HepG2 (cell line): Measurements from ENCODE around the gene CCNB2. TPM values are rescaled to one million over a fixed set of nuclear protein-coding genes. Genes with fewer than 3 reads are reported as not detected.

Source experiments
- ATAC-seq: fragments of 200-7000 bp; cut with Tn5 transposase; 3 replicates; pipeline ENCODE4 v1.9.1; 2020; ENCODE audit warnings: mild to moderate bottlenecking, moderate library complexity
- BruUV-seq: library from RNA; stranded (reverse); fragments of 400-500 nt; replicated peaks from 2 replicates; lab custom pipeline; 2021; lab: Mats Ljungman, UMichigan
- CTCF ChIA-PET: fragments of 300-600 bp; formaldehyde crosslinking; extraction: SDS; loops from one replicate; lab custom pipeline; 2021; ENCODE audit warnings: low total read pairs, inconsistent platforms, low intra/inter-chr PET ratio; lab: Yijun Ruan, JAX
- POLR2A ChIA-PET: fragments of 350-600 bp; sonication (Branson Sonifier 250); formaldehyde crosslinking; loops from one replicate; lab custom pipeline; 2020; ENCODE audit warnings: antibody characterized with exemption, inconsistent platforms; lab: Yijun Ruan, JAX
- DNase-seq: peaks from one replicate; pipeline ENCODE4 v3.0.0-alpha.2; 2015; ENCODE audit warnings: low spot score
- FAIRE-seq: peaks from 3 replicates; lab custom pipeline; 2011; peaks lifted over from hg19 to GRCh38; lab: Jason Lieb, UNC
- H2AFZ ChIP-seq: one replicate; pipeline ENCODE4 v1.6.1; 2011; ENCODE audit warnings: low read length, inconsistent platforms
- H3K27ac ChIP-seq: fragments of 300-600 bp; 3 replicates; pipeline ENCODE4 v1.8.0; 2011; ENCODE audit warnings: mixed run types, mild to moderate bottlenecking, mixed read lengths, low read length, inconsistent platforms; ENCODE audit not compliant: insufficient read depth; ENCODE audit errors: extremely low read length
- H3K27me3 ChIP-seq, 2 experiments: fragments of 200-600 bp in 1 of 2; 2 replicates in 1 of 2; 3 replicates in 1 of 2; pipeline versions ENCODE4 v1.6.0 to v1.8.0; 2011; ENCODE audit warnings: low read length in 2 of 2, mild to moderate bottlenecking in 2 of 2, moderate library complexity in 2 of 2, inconsistent platforms in 1 of 2; ENCODE audit not compliant: insufficient read depth in 2 of 2, control insufficient read depth in 1 of 2
- H3K36me3 ChIP-seq, 2 experiments: fragments of 200-600 bp in 1 of 2; replicated peaks in 1 of 2; 2 replicates in 1 of 2; 3 replicates in 1 of 2; pipeline versions ENCODE4 v1.5.1 to v1.8.0; 2011; ENCODE audit warnings: low read length in 2 of 2, inconsistent platforms in 1 of 2; ENCODE audit not compliant: insufficient read depth in 2 of 2, control insufficient read depth in 1 of 2
- H3K4me1 ChIP-seq: 2 replicates; pipeline ENCODE4 v1.5.1; 2012; ENCODE audit warnings: low read length, inconsistent platforms; ENCODE audit not compliant: insufficient read depth
- H3K4me2 ChIP-seq: 2 replicates; pipeline ENCODE4 v1.6.0; 2011; ENCODE audit warnings: low read depth, low read length, inconsistent platforms
- H3K4me3 ChIP-seq, 3 experiments: fragments of 200-600 bp in 1 of 3; sonication (generic), shearing (Covaris generic) in 1 of 3; replicated peaks in 1 of 3; 2 replicates each; pipeline ENCODE4 v1.5.1; 2011 to 2016; ENCODE audit warnings: low read length in 3 of 3, inconsistent platforms in 2 of 3, low read depth in 2 of 3, mild to moderate bottlenecking in 2 of 3, control low read depth in 1 of 3, mixed read lengths in 1 of 3; ENCODE audit not compliant: insufficient read depth in 1 of 3
- H3K79me2 ChIP-seq: one replicate; pipeline ENCODE4 v1.6.1; 2011; ENCODE audit warnings: low read length, inconsistent platforms; ENCODE audit not compliant: insufficient read depth
- H3K9ac ChIP-seq: 2 replicates; pipeline ENCODE4 v1.6.0; 2011; ENCODE audit warnings: mild to moderate bottlenecking, low read depth, low read length, inconsistent platforms; ENCODE audit not compliant: insufficient read depth
- H3K9me3 ChIP-seq: 2 replicates; pipeline ENCODE4 v1.5.1; 2012; ENCODE audit warnings: mild to moderate bottlenecking, low read length
- H4K20me1 ChIP-seq: 2 replicates; pipeline ENCODE4 v1.6.0; 2011; ENCODE audit warnings: inconsistent platforms, mild to moderate bottlenecking, low read length, moderate library complexity; ENCODE audit not compliant: insufficient read depth
- BORCS8-MEF2B ChIP-seq: sonication (generic); formaldehyde crosslinking; IDR thresholded peaks from 2 replicates; pipeline ENCODE4 v1.8.0; 2022; ENCODE audit warnings: mild to moderate bottlenecking, missing genetic modification reagents
- CBX1 ChIP-seq: IDR thresholded peaks from one replicate; pipeline ENCODE4 v1.6.1; 2016; ENCODE audit warnings: antibody characterized with exemption, low read depth
- CCDC6 ChIP-seq: sonication (generic); formaldehyde crosslinking; IDR thresholded peaks from 2 replicates; pipeline ENCODE4 v1.8.1; 2022; ENCODE audit warnings: mild to moderate bottlenecking, missing genetic modification reagents, moderate library complexity
- CREB3 ChIP-seq: sonication (generic); formaldehyde crosslinking; IDR thresholded peaks from 2 replicates; pipeline ENCODE4 v1.5.0; 2020; ENCODE audit warnings: missing genetic modification reagents
- HMGXB3 ChIP-seq: sonication (generic); formaldehyde crosslinking; IDR thresholded peaks from 2 replicates; pipeline ENCODE4 v1.4.0; 2020; ENCODE audit warnings: missing genetic modification reagents, borderline replicate concordance
- KMT2B ChIP-seq: IDR thresholded peaks from 2 replicates; pipeline ENCODE4 v1.6.1; 2016; ENCODE audit warnings: missing genetic modification reagents, missing compliant biosample characterization
- NR0B2 ChIP-seq: sonication (generic); formaldehyde crosslinking; IDR thresholded peaks from 2 replicates; pipeline ENCODE4 v1.4.0; 2020; ENCODE audit warnings: mild to moderate bottlenecking, missing genetic modification reagents
- NR2C2 ChIP-seq: sonication (generic); formaldehyde crosslinking; IDR thresholded peaks from 2 replicates; pipeline ENCODE4 v1.4.0; 2020; ENCODE audit warnings: missing genetic modification reagents, mild to moderate bottlenecking, moderate library complexity, borderline replicate concordance
- PTBP1 ChIP-seq: fragments of 200-400 bp; formaldehyde crosslinking; IDR thresholded peaks from 2 replicates; pipeline ENCODE4 v1.6.1; 2018; ENCODE audit warnings: low read length, low read depth; ENCODE audit not compliant: poor library complexity, severe bottlenecking
- RAD21 ChIP-seq: fragments of 450-650 bp; formaldehyde crosslinking; IDR thresholded peaks from 2 replicates; pipeline ENCODE4 v1.5.0; 2020; ENCODE audit warnings: mild to moderate bottlenecking
- SUZ12 ChIP-seq: fragments of 150-350 bp; IDR thresholded peaks from 2 replicates; pipeline ENCODE4 v1.6.1; 2014; ENCODE audit warnings: low read depth, low read length
- TFDP1 ChIP-seq: IDR thresholded peaks from 2 replicates; pipeline ENCODE4 v1.6.1; 2016; ENCODE audit warnings: missing compliant biosample characterization, missing genetic modification reagents, borderline replicate concordance
- WGBS: methylation state at CpG from one replicate; pipeline ENCODE4 v1.1.6; 2017; ENCODE audit warnings: low lambda C conversion rate; 5-methylcytosine and 5-hydroxymethylcytosine counted together
- in situ Hi-C: cut with HindIII; loops from 2 replicates; pipeline ENCODE4 v1.10.0; 2017; ENCODE audit warnings: low pct_unique_long_range_greater_than_20kb; ENCODE audit not compliant: extremely low pct_ligation_motif_present
- intact Hi-C: fragments of 100-400 bp; cut with micrococcal nuclease; formaldehyde crosslinking; loops from one replicate; pipeline ENCODE4 v1.10.0; 2022; ENCODE audit not compliant: unreplicated experiment
- polyA plus RNA-seq, 8 experiments: library from polyadenylated mRNA; depleted of rRNA in 3 of 8; stranded (reverse) in 7 of 8; unstranded in 1 of 8; fragments of >200 nt; fragmentation: Illumina TruSeq in 4 of 8; extraction: Trizol in 4 of 8; gene quantifications; 2 replicates each; pipeline versions ENCODE4 v1.2.1 to v1.2.3, GENCODE V29; 2011 to 2016; ENCODE audit warnings: low read depth in 4 of 8, missing spikeins in 1 of 8, mixed read lengths in 1 of 8; ENCODE audit not compliant: insufficient read depth in 1 of 8
- total RNA-seq, 5 experiments: library from RNA; depleted of rRNA; stranded (reverse); fragments of >200 nt; fragmentation: Illumina TruSeq; extraction: Trizol; gene quantifications; 2 replicates each; pipeline ENCODE4 v1.2.3, GENCODE V29; 2016; ENCODE audit warnings: low read depth in 1 of 5

The CCNB2 gene
- total and polyA plus RNA-seq, 2 of the 13 experiments (the other 11 are each of a cell fraction or from before 2014, with no cell fraction given): 43.5 to 80.9 TPM

- TF ChIP-seq CCDC6 (CRISPR knock-in tag) (no peak), CREB3 (no peak), PTBP1 (no peak), RAD21 (CRISPR knock-in tag) (no peak), BORCS8-MEF2B (CRISPR knock-in tag) (no peak), NR2C2 (CRISPR knock-in tag) (no peak), SUZ12 (no peak)
These were observed 35.7 kb downstream of the CCNB2 start (continued) for GRCh38 chr15:59140422-59141226.

GRCh38 chr15:59143281-59143680, 38.3 kb downstream of the CCNB2 start:
- H3K4me3 ChIP-seq: no peak overlapping the region
- no peaks in the 10 kb centered on the region for H3K4me1 ChIP-seq
- ChIA-PET CTCF (no interaction called here), POLR2A (no interaction called here)
- in situ Hi-C loops: no loop called here
- H3K4me2 ChIP-seq: no peak overlapping the region
- FAIRE-seq (no peak), ATAC-seq (no peak), DNase-seq (no peak)
- no peaks in the 10 kb centered on the region for H3K9me3 ChIP-seq
- intact Hi-C loops: no loop called here
- H3K27me3 ChIP-seq: no peaks in the 10 kb centered on the region
- H3K79me2 ChIP-seq: no peaks in the 10 kb centered on the region
- WGBS: 96% methylated on average over 5 of the region's 5 CpGs
- no peak overlapping the region for H3K9ac ChIP-seq
- BruUV-seq: no TSS peak
- no peak overlapping the region for H2AFZ ChIP-seq
- no peaks in the 10 kb centered on the region for H4K20me1 ChIP-seq
- H3K27ac ChIP-seq: no peak overlapping the region
- H3K36me3 ChIP-seq: peaks cover 16 to 41% of the 10 kb centered on the region in 2 experiments; a peak in 4 of 5 replicates
- TF ChIP-seq CBX1 (no peak), HMGXB3 (CRISPR knock-in tag) (no peak), TFDP1 (CRISPR knock-in tag) (no peak), NR0B2 (CRISPR knock-in tag) (no peak), KMT2B (CRISPR knock-in tag) (no peak)
